Heart left ventricle (tissue), 16 donors: Measurements from ENCODE around the gene SLC9A8. TPM values are rescaled to one million over a fixed set of nuclear protein-coding genes. Genes with fewer than 3 reads are reported as not detected.
A peak's percentile ranks its signal among the peaks of the same experiment; 100 is the strongest.
"Not testable (repeated sequence)": the region's sequence is repeated elsewhere in the genome, so short reads cannot be mapped to it uniquely, and the experiment has no call there.

ENCODE experiments used
- ATAC-seq, 4 donors: fragments of 200-7000 bp; cut with Tn5 transposase; one replicate each; pipeline ENCODE4 v1.9.1; 2020 to 2022; ENCODE audit warnings: moderate library complexity in 4 of 4, mild to moderate bottlenecking in 3 of 4, moderate number of reproducible peaks in 1 of 4
- DNase-seq, 5 donors: peaks; one replicate each; pipeline ENCODE4 v3.0.0-alpha.2; 2020
- H3K27ac ChIP-seq, 12 donors: fragments of 200-600 bp; sonication (generic) in 4 of 12; one replicate each; pipeline versions ENCODE4 v1.5.0 to v1.8.0; 2016 to 2022; ENCODE audit warnings: mild to moderate bottlenecking in 2 of 12
- H3K27me3 ChIP-seq, 9 donors: fragments of 200-600 bp; sonication (generic) in 2 of 9; one replicate each; pipeline versions ENCODE4 v1.5.1 to v1.8.0; 2016 to 2022; ENCODE audit warnings: mild to moderate bottlenecking in 3 of 9
- H3K36me3 ChIP-seq, 9 donors: fragments of 200-600 bp; sonication (generic) in 2 of 9; one replicate each; pipeline versions ENCODE4 v1.5.0 to v1.8.0; 2018 to 2022; ENCODE audit warnings: mild to moderate bottlenecking in 2 of 9
- H3K4me1 ChIP-seq, 12 donors: fragments of 200-600 bp; sonication (generic) in 4 of 12; one replicate each; pipeline versions ENCODE4 v1.5.0 to v1.8.0; 2016 to 2022; ENCODE audit warnings: mild to moderate bottlenecking in 3 of 12
- H3K4me3 ChIP-seq, 12 donors: fragments of 200-600 bp; sonication (generic) in 4 of 12; one replicate each; pipeline versions ENCODE4 v1.5.0 to v1.8.0; 2017 to 2022; ENCODE audit warnings: mild to moderate bottlenecking in 9 of 12, moderate library complexity in 4 of 12
- H3K9me3 ChIP-seq, 12 donors: fragments of 200-600 bp; sonication (generic) in 4 of 12; one replicate each; pipeline versions ENCODE4 v1.5.0 to v1.8.0; 2016 to 2022; ENCODE audit warnings: mild to moderate bottlenecking in 1 of 12
- CTCF ChIP-seq, 12 donors: fragments of 200-600 bp; sonication (generic) in 4 of 12; IDR thresholded peaks; one replicate each; pipeline versions ENCODE4 v1.5.0 to v1.8.0; 2018 to 2022; ENCODE audit warnings: antibody characterized with exemption in 12 of 12, mild to moderate bottlenecking in 5 of 12
- POLR2A ChIP-seq, 2 donors: fragments of 450-650 bp; IDR thresholded peaks; one replicate each; pipeline ENCODE4 v1.6.1; 2017; ENCODE audit warnings: antibody characterized with exemption in 2 of 2, mild to moderate bottlenecking in 2 of 2, moderate library complexity in 2 of 2
- WGBS, 4 donors: extraction: QIAGEN DNeasy Blood & Tissue Kit in 2 of 4; methylation state at CpG; one replicate each; pipeline versions ENCODE4 v1.1.5 to v1.1.7; 2013 to 2018; 5-methylcytosine and 5-hydroxymethylcytosine counted together
- intact Hi-C, 10 donors: fragments of 100-400 bp; cut with DNase I; formaldehyde crosslinking; loops; one replicate each; pipeline versions ENCODE4 v1.11.1 to v1.14.2; 2022
- polyA plus RNA-seq, 2 donors: library from polyadenylated mRNA; stranded (reverse); fragments of 200-250 nt; gene quantifications; one replicate each; pipeline ENCODE4 v1.2.3, GENCODE V29; 2013
- total RNA-seq, 9 donors: library from RNA; depleted of rRNA in 2 of 9; stranded (reverse); fragments of >200 nt in 2 of 9; fragmentation: NEBNext Ultra II Directional in 3 of 9; extraction: Animal tissue kit (Norgen Biotek cat#: 25700) in 3 of 9; gene quantifications; one replicate each; pipeline versions ENCODE4 v1.1.0 to v1.2.4, GENCODE V29; 2016 to 2023
- donor health status: ischemic (EF 13 %, LVEDD 7.1; RV severe dilation, severe dysfunction).
- donor health status: healthy with polysubstance abuse.
- donor health status: DM: no; HTN: yes; CAD: no.
- donor health status: DM: no; HTN: no; CAD: no.
- donor health status: ischemic (EF 25% LVEDD 6.9; RV normal size, moderate dysfunction).
- donor health status: ischemic (EF 25% LVEDD 5.7; RV mildly dilated, moderate dysfunction).
- donor health status: healthy.
- donor health status: DM: yes; HTN: yes; CAD: no.
- donor health status: ischemic (EF 35%, LVEDD 5.7; RV mildly dilated, moderate dysfunction).
- donor health status: nonischemic (EF 11% LVEDD 7.7; RV severe dilation, severe dysfunction).
- donor health status: DM: yes; HTN: yes; CAD: no.
- donor health status: PGD.
- donor health status: ischemic (EF 29% LVEDD 5.4; RV normal size, mild dysfunction).
- donor health status: nonischemic (EF 23%, LVEDD 6.1; RV moderate dilation, normal function).

Gene SLC9A8
- total and polyA plus RNA-seq, 11 donors: 4.6 to 12.5 (median 6.2) TPM

- TF ChIP-seq CTCF (IDR thresholded peaks at IDR 0.05) (no peak), POLR2A (IDR thresholded peaks at IDR 0.05) (no peak)
- H3K27me3 ChIP-seq: no peaks in the 10 kb centered on the region
- H3K36me3 ChIP-seq: peaks cover 0 to 80% (median 46%) of the 10 kb centered on the region in 9 donors
- peak overlapping the region in 3 of 12 donors; percentile 24 to 76 (median 43) for H3K27ac ChIP-seq
- no peak for DNase-seq
- intact Hi-C loops: loop anchor here in 4 of 10 donors (10.0 kb wide), 1 partner anchor 314 kb away; no protein-coding TSS in a partner anchor
- H3K4me1 ChIP-seq: peaks cover 0 to 13% (median under 1%) of the 10 kb centered on the region in 12 donors
- no peaks in the 10 kb centered on the region for H3K9me3 ChIP-seq
- peak in 1 of 4 donors; percentile 18 for ATAC-seq
- 87 to 92% (median 88%) methylated on average over 6 of the region's 6 CpGs for WGBS, 4 donors
- H3K4me3 ChIP-seq: no peak overlapping the region
Observed at GRCh38 chr20:49859011-49859410, 46.4 kb downstream of the SLC9A8 start.

- no peak for ATAC-seq
- DNase-seq: no peak
- Histone ChIP-seq H3K9me3 (no peaks in the 10 kb centered on the region), H3K36me3 (peaks cover 0 to 81% (median 53%) of the 10 kb centered on the region in 9 donors), H3K27me3 (no peaks in the 10 kb centered on the region), H3K27ac (no peak overlapping the region), H3K4me3 (no peak overlapping the region), H3K4me1 (peaks cover 0 to 13% (median 0%) of the 10 kb centered on the region in 12 donors)
- TF ChIP-seq CTCF (IDR thresholded peaks at IDR 0.05) (no peak), POLR2A (IDR thresholded peaks at IDR 0.05) (no peak)
- intact Hi-C loops: loop anchor here in 4 of 10 donors (10.0 kb wide), 1 partner anchor 315 kb away; no protein-coding TSS in a partner anchor
Observed at GRCh38 chr20:49859807-49860206, 47.2 kb downstream of the SLC9A8 start.

- H3K27ac ChIP-seq, DNase-seq, ATAC-seq: not testable (repeated sequence)
Observed at GRCh38 chr20:49861232-49861631, 48.6 kb downstream of the SLC9A8 start.

GRCh38 chr20:49862607-49863200 is 50.1 kb downstream of the SLC9A8 start:
- H3K36me3 ChIP-seq: peaks cover 0 to 81% (median 58%) of the 10 kb centered on the region in 9 donors
- H3K27ac ChIP-seq: no peak overlapping the region
- WGBS, 4 donors: 89 to 91% (median 90%) methylated on average over 6 of the region's 6 CpGs
- H3K27me3 ChIP-seq: no peaks in the 10 kb centered on the region
- ATAC-seq (no peak), DNase-seq (no peak)
- H3K4me3 ChIP-seq: no peak overlapping the region
- H3K9me3 ChIP-seq: no peaks in the 10 kb centered on the region
- TF ChIP-seq CTCF (IDR thresholded peaks at IDR 0.05): no peak
- TF ChIP-seq POLR2A (IDR thresholded peaks at IDR 0.05): no peak
- intact Hi-C loops: no loop called here
- H3K4me1 ChIP-seq: peaks cover 0 to 13% (median 0%) of the 10 kb centered on the region in 12 donors

More at GRCh38 chr20:49861232-49861631, 48.6 kb downstream of the SLC9A8 start:
- peaks cover 0 to 13% (median 0%) of the 10 kb centered on the region in 12 donors for H3K4me1 ChIP-seq
- 90 to 96% (median 95%) methylated on average over 3 of the region's 3 CpGs for WGBS, 4 donors
- peaks cover 0 to 81% (median 56%) of the 10 kb centered on the region in 9 donors for H3K36me3 ChIP-seq
- H3K9me3 ChIP-seq, H3K4me3 ChIP-seq, intact Hi-C loops, H3K27me3 ChIP-seq: not testable (repeated sequence)
